SK-N-MC (cell line): ENCODE results near the gene MYO10.

Experiments
- EZH2 ChIP-seq: fragments of 200-600 bp; sonication (generic); IDR thresholded peaks from one replicate; pipeline ENCODE4 v1.6.1; 2017; ENCODE audit warnings: antibody characterized with exemption
- POLR2AphosphoS5 ChIP-seq: IDR thresholded peaks from 2 replicates; pipeline ENCODE4 v1.6.1; 2012; ENCODE audit warnings: mild to moderate bottlenecking, low read depth, low read length, borderline replicate concordance

DNA sequence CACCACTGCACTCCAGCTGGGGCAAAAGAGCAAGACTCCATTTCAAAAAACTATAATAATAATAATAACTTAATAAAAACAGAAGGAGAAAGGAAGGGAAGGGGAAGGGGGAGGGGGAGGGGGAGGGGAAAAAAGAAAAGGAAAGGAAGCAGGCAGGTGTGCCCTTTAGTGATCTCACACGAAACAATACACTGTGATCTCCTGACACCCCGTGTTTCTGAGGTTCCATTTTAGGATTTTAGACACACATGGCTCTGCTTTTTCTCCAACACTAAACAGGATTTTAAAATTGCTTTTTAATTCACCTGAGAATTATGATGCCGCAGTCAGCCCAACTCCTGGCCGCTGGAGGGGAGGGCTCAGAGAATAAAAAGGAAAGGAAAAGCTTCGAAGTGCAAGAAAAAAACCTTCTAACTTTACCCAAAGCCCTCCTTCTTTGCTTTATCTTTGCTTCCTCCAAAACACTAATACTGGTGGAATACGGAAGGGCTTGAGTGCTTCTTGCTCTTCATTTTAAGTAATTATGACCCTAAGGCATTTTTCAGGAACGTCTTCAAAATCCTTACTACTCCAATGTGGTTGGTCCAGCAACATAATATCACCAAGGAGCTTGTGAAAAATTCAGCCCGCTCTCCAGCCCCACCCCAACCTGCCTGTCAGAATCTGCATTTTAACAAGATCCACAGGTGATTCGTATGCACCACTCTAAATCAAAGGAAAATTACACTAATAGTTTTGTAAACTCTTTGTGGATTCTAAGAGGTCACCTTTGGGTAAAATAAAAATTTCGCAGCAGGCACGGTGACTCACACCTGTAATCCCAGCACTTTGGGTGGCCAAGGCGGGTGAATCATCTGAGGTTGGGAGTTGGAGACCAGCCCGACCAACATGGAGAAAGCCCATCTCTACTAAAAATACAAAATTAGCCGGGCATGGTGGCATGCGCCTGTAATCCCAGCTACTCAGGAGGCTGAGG lies 66.0 kb downstream of the MYO10 start:
- no peak for TF ChIP-seq POLR2AphosphoS5
- TF ChIP-seq EZH2 = no peak
